ENCODE data around the gene COL23A1.

Gene COL23A1

DNA sequence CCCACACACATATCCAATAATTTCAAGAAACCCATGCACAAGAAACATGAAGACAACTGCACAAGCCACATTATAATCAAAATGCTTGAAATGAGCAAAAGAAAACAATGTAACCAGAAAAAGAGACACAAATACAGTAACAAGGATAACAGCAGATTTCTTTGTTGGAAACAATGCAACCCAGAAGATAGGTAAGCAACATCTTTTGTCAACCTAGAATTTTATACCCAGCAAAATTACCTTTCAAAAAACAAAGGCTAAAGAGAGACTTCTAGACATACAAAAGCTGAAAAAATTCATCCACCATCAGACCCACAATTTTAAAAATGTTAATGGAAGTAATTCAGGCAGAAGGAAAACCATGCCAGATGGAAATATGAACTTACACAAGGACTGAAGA is 5.0 kb upstream of the COL23A1 start:
- Mint-ChIP-seq H3K4me3 (no peak overlapping the region), H3K27me3 (ENCODE audit: low read depth) (peaks cover 5% of the 10 kb centered on the region), H3K4me1 (peaks cover 16% of the 10 kb centered on the region), H3K36me3 (ENCODE audit: low read depth) (peaks cover 71% of the 10 kb centered on the region), H3K27ac (no peak overlapping the region), H3K9me3 (peaks cover 37% of the 10 kb centered on the region)
- no peak for TF ChIP-seq CTCF (IDR thresholded peaks at IDR 0.05; ENCODE audit: unreplicated experiment in 3 of 3)

DNA sequence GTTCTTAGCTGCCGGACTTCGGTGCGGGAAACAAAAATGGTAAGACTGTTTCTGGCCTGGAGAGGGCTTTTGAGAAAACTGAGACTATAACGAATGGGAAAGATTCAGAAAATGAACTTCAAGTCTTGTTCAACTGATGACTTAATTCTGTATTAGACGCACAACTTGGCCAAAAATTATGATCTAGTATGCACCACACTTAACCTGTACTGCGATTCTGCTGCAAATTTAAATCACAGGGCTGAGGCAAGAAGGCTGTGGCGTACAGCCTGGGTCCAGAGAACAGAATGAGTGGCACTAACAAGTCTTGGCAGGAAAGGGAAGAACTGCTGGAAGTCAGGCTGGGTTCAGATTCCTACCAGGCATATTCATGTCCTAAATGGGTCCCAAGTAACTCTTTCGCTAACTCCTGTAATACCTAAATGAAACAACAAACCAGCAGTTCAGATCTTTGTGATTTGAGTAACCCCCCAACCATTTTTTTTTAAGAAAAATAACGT is 781 bp upstream of the COL23A1 start:
- Mint-ChIP-seq H3K4me1 (peaks cover 48% of the 10 kb centered on the region), H3K36me3 (ENCODE audit: low read depth) (peaks cover 29% of the 10 kb centered on the region), H3K27me3 (ENCODE audit: low read depth) (peaks cover 34% of the 10 kb centered on the region), H3K27ac (peak overlapping the region; percentile 76 to 93 (median 80)), H3K9me3 (peaks cover 21% of the 10 kb centered on the region), H3K4me3 (peak overlapping the region; percentile 90 to 98 (median 96))
- TF ChIP-seq CTCF (IDR thresholded peaks at IDR 0.05; ENCODE audit: unreplicated experiment in 3 of 3) = peak in 1 of 3 experiments; percentile 32

DNA sequence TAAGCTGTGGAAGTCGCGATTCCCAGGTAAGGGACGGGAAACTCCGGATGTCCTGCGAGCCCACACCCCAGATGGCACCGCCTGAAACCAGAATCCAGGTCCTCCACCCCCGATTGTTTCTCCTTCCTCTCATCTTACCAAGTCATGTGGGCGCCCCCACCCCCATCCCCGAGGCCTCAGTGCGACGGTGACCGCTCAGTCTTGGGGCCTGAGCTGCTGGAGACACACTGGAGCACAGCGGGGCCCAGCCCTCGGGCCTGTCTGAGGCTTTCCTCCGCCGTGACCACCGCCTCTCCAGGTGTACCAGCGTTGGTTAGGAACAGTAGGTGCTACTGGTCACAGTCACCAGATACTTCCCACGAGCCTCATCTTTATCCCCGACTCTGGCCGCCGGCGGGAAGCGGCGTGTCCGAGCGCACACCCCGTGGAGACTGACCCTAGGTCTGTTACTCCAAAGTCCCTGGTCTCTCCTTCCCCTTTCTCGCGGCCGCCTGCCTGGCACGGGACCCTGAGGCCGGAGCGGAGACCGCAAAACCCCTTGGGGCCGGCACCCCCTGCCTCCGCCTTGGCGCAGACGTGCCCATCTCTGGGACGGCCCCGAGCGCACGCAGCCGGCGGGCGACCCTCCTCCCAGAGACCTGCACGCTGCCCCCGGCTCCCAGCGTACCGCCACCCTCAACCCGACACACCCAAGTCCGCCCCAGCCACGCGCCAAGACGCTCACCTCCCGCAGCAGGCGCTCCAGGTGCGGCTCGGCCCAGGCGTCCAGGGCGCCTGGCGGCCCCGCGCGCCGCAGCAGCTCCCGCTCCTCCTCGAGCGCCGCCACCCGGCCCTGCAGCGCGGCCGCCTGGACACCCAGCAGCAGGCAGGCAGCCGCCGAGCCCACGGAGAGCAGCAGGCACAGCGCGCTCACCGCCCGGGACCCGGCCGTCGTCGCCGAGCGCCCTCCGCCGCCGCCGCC is 733 bp downstream of the COL23A1 start:
- Mint-ChIP-seq H3K4me1 (peaks cover 50% of the 10 kb centered on the region), H3K36me3 (ENCODE audit: low read depth) (peaks cover 14% of the 10 kb centered on the region), H3K9me3 (peaks cover 7% of the 10 kb centered on the region), H3K27ac (peak overlapping the region in 1 of 3 experiments; percentile 62), H3K4me3 (peak overlapping the region; percentile 84 to 86 (median 85)), H3K27me3 (ENCODE audit: low read depth) (peaks cover 34% of the 10 kb centered on the region)
- TF ChIP-seq CTCF (IDR thresholded peaks at IDR 0.05; ENCODE audit: unreplicated experiment in 3 of 3) = peak in 2 of 3 experiments; percentile 18 to 27

DNA sequence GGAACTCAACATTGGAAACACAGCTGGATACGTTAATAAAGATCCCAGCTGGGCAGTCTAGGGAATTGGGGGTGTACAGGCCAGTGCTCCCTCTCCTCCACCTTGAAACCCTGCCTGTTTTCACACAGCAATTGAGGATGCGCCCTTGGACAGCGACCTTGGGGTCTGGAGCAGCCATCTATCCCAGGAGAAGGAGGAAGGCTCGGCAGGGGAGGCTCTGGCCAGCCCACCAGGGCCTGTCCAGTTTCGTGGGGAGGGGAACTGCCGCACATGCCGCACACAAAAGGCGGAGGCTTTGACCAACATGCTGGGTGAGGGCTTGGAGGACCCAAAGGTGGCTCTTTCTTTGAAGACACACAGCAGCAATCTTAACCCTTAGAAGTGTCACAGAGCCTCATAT is 1.4 kb downstream of the COL23A1 start:
- peak overlapping the region; percentile 11 to 62 (median 23) for H3K27ac Mint-ChIP-seq

DNA sequence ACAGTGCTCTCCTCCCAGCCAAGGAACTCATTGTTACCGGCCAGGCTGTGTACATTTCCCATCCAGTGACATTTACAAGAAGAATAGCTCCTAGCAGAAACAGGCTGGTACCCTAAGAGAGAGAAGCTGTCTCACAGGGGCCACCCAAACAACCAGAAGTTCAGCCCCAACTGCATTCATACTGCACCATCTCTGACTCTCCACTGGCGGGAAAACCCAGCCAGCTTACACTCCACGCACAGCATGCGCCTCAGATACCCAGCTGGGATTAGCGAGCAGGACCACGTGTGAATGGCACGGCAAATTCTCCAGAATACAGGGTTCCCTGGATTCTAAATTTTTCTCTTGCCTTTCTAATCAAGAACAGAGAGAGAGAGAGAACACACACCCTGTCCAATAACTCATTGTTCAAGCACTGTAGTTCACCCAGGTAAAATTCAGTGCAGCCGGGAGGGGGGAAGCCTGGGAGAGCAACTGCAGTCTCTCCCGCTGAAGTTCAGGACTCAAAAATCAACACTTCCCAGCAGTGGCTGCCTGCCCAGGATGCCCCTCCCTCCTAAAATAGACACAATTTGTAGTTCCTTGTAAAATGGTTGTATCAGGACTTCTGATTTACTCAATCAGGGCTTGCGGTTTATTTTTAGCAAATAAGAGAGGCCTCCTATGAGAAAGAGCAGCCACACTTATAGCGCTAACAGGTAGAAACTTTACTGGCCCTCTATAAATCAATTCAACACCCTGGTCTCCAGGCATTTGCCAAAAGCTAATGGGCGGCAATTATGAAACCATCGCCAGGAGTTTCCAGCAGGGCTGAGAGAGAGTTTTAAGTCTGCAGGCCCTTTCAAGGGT is 2.2 kb downstream of the COL23A1 start:
- H3K4me1 Mint-ChIP-seq = peaks cover 50% of the 10 kb centered on the region
- no peak for TF ChIP-seq CTCF (IDR thresholded peaks at IDR 0.05; ENCODE audit: unreplicated experiment in 3 of 3)
- no peaks in the 10 kb centered on the region for H3K9me3 Mint-ChIP-seq
- peaks cover 2% of the 10 kb centered on the region for H3K36me3 Mint-ChIP-seq (ENCODE audit: low read depth)
- H3K27ac Mint-ChIP-seq = peak overlapping the region; percentile 11 to 58 (median 23)
- peaks cover 37% of the 10 kb centered on the region for H3K27me3 Mint-ChIP-seq (ENCODE audit: low read depth)
- peak overlapping the region; percentile 84 to 86 (median 85) for H3K4me3 Mint-ChIP-seq

More for the DNA sequence above, 1.4 kb downstream of the COL23A1 start:
- Mint-ChIP-seq H3K4me1 (peaks cover 50% of the 10 kb centered on the region), H3K36me3 (ENCODE audit: low read depth) (peaks cover 7% of the 10 kb centered on the region), H3K4me3 (peak overlapping the region; percentile 84 to 86 (median 85)), H3K9me3 (no peaks in the 10 kb centered on the region), H3K27me3 (ENCODE audit: low read depth) (peaks cover 34% of the 10 kb centered on the region)
- TF ChIP-seq CTCF (IDR thresholded peaks at IDR 0.05; ENCODE audit: unreplicated experiment in 3 of 3) = no peak

Data from nephron (organoid).